Measurements from ENCODE around the gene SIX2.
A peak's percentile ranks its signal among the peaks of the same experiment; 100 is the strongest.

The SIX2 gene

DNA sequence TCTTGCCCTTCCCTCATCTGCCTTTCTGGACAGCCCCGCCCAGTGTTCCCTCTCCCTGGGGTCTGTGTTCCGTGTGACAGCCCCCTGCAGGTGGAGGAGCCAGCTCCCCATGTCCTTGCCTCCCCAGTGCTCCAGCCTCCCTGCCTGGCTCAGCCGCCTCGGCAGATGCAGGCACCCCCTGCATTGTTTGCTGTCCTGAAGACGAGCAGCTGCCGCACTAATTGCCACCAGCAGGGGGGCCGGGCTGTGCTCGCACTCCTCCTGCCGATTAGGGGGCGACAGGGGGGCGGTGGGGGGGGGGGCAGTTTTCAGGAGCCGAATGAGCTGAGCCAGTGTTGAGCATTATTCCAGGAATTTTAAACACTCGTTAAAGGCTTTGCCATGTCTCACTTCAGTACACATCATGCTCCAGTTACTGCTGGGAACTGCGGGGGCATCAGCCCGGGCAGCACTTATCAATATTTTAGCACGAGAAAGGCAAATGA is 44.5 kb downstream of the SIX2 start:
- peak; percentile 80 to 88 for DNase-seq

DNA sequence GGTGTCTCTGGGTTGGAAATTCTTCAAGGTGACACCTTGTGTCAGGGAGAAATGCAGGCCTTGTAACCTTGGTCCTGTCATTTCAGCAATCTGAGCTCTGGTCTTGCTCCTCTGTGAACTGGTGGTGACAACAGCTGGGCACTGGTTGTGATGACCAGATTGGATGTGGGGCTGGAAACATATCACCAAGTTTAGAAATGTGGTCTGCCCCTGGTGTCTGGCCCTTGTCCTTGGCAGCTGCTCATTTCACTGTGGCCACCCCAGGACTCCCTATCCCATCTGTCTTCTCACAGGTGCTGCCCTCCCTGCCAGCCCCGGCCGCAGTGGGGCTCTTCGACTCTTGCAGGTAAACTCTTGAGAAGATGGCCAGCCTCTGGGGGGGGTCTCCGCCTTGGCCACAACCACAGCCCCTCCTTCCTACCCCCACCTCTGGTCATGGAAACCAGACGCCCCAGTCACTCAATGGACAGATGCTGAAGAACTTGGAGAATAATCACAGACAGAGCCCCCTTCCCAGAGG is 47.0 kb downstream of the SIX2 start:
- peak in 1 of 2 experiments; percentile 17 for DNase-seq

DNA sequence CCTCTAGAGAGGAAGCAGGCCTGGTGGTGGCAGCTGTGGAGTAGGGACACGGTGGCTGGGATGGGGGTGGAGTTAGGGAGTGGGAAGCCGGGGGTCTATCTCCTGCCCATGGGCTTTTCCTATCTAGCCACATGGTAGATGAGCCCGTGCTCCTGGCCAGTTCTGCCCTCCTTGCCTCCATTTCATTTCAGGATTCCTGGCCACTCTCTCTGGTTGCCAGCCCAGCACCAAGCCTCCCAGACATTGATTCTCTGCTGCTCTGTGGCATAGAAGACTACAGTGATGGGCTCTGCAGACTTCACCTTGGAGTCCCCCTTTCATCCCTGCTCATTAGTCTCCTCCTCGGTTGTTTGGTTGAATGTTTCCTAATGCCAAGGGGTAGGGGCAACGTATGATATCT is 48.4 kb downstream of the SIX2 start:
- no peak for DNase-seq

- DNase-seq = no peak
Measured at GRCh38 chr2:44959855-44960254, 49.4 kb downstream of the SIX2 start.

- DNase-seq = no peak
Measured at GRCh38 chr2:44957656-44958327, 51.5 kb downstream of the SIX2 start.

DNA sequence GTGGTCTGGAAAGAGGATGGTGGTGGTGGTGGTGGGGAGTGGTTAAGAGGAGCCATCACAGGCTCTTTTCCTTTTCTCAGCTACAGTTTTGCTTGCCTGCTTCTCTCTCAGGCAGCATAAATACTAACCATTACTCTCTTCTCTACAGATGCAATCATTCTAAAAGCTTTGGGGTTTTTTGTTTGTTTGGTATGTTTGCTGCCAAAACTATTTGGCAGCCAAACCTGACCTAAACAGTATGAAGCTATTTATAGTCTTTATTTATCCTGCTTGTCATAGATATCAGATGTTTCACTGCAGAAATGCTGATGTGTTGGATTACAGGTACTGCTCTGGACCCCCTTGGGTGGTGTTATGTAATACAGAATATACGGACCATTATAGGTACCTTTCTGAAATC is 52.4 kb downstream of the SIX2 start:
- DNase-seq = no peak

GRCh38 chr2:44955593-44956392 is 53.5 kb downstream of the SIX2 start:
- DNase-seq = peak; percentile 69 to 84
